Osteoblast (primary cell): ENCODE results near the gene IL32. TPM values are rescaled to one million over a fixed set of nuclear protein-coding genes. Genes with fewer than 3 reads are reported as not detected.

Experiments
- DNase-seq: peaks from one replicate; pipeline ENCODE4 v3.0.0; 2011; ENCODE audit warnings: low spot score, mixed read lengths; ENCODE audit not compliant: insufficient read length; ENCODE audit errors: missing footprints
- H2AFZ ChIP-seq: 2 replicates; pipeline ENCODE4 v1.6.0; 2011; ENCODE audit warnings: mild to moderate bottlenecking, low read length
- H3K27ac ChIP-seq: 2 replicates; pipeline ENCODE4 v1.5.1; 2011; ENCODE audit warnings: mild to moderate bottlenecking, low read depth, low read length, moderate library complexity
- H3K27me3 ChIP-seq: 2 replicates; pipeline ENCODE4 v1.6.0; 2012; ENCODE audit warnings: mild to moderate bottlenecking, control low read depth, inconsistent platforms, low read length, moderate library complexity; ENCODE audit not compliant: insufficient read depth
- H3K36me3 ChIP-seq: 2 replicates; pipeline ENCODE4 v1.5.1; 2011; ENCODE audit warnings: mild to moderate bottlenecking, low read length, control low read depth, moderate library complexity; ENCODE audit not compliant: insufficient read depth
- H3K4me1 ChIP-seq: 2 replicates; pipeline ENCODE4 v1.5.1; 2011; ENCODE audit warnings: mild to moderate bottlenecking, low read length, control low read depth, moderate library complexity; ENCODE audit not compliant: insufficient read depth
- H3K4me2 ChIP-seq: 2 replicates; pipeline ENCODE4 v1.6.0; 2011; ENCODE audit warnings: mild to moderate bottlenecking, low read length; ENCODE audit not compliant: insufficient read depth
- H3K4me3 ChIP-seq: fragments of 200-600 bp; sonication (generic); 3 replicates; pipeline ENCODE4 v1.5.1; 2012; ENCODE audit warnings: mild to moderate bottlenecking, low read length, inconsistent platforms; ENCODE audit not compliant: insufficient read depth
- H3K79me2 ChIP-seq: 2 replicates; pipeline ENCODE4 v1.6.0; 2012; ENCODE audit warnings: mild to moderate bottlenecking, low read length, control low read depth, inconsistent platforms; ENCODE audit not compliant: insufficient read depth
- H3K9me3 ChIP-seq: 2 replicates; pipeline ENCODE4 v1.5.1; 2011; ENCODE audit warnings: low read depth, low read length, control low read depth
- H4K20me1 ChIP-seq: 2 replicates; pipeline ENCODE4 v1.6.0; 2012; ENCODE audit warnings: mild to moderate bottlenecking, low read length, control low read depth; ENCODE audit not compliant: insufficient read depth
- total RNA-seq: library from RNA; depleted of rRNA; stranded (reverse); fragments of >200 nt; gene quantifications from 2 replicates; pipeline ENCODE4 v1.2.3, GENCODE V29; 2012
- TF ChIP-seq, protein P1 (sequence below): IDR thresholded peaks from 2 replicates; pipeline ENCODE4 v1.5.1; 2011; ENCODE audit warnings: mild to moderate bottlenecking, low read depth, low read length, moderate library complexity; ENCODE audit errors: extremely low read depth

The IL32 gene
- total RNA-seq, 1 donor: 0.72 TPM

DNA sequence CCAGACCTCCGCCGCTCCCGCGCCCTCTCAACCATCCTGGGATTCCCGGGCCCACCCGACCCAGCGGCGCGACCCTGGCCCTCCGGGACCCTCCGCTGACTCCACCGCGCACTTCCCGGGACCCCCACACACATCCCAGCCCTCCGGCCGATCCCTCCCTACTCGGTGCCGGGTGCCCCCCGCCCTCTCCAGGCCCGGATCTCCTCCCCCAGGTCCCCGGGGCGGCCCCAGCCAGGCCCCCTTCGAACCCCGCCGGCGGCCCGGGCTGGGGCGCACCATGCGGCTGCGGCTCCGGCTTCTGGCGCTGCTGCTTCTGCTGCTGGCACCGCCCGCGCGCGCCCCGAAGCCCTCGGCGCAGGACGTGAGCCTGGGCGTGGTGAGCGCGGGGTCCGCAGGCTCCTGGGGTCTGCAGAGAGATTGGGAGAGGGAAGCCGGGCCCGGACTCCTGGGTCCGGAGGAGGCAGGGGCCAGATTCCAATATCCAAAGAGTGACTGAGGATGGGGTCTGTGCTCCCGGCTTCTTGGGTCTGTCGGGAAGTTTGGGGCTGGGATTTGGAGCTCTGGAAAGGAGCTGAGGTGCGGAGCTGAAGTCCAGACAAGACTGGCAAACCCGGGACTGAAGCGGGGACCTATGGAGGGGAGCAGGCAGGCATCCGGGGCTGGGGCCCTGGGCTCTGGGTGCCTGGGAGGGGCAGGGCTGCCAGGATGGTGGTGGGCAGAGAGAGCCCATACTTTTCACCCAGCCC lies 18.6 kb upstream of the IL32 start:
- DNase-seq: peak; percentile 91
- Histone ChIP-seq H3K4me2 (no peak overlapping the region), H3K27ac (no peak overlapping the region), H3K4me3 (no peak overlapping the region), H2AFZ (no peak overlapping the region), H3K9me3 (no peaks in the 10 kb centered on the region), H3K27me3 (peaks cover 70% of the 10 kb centered on the region), H3K79me2 (no peaks in the 10 kb centered on the region), H3K4me1 (no peaks in the 10 kb centered on the region), H3K36me3 (no peaks in the 10 kb centered on the region), H4K20me1 (no peaks in the 10 kb centered on the region)
- TF ChIP-seq, protein P1, sequence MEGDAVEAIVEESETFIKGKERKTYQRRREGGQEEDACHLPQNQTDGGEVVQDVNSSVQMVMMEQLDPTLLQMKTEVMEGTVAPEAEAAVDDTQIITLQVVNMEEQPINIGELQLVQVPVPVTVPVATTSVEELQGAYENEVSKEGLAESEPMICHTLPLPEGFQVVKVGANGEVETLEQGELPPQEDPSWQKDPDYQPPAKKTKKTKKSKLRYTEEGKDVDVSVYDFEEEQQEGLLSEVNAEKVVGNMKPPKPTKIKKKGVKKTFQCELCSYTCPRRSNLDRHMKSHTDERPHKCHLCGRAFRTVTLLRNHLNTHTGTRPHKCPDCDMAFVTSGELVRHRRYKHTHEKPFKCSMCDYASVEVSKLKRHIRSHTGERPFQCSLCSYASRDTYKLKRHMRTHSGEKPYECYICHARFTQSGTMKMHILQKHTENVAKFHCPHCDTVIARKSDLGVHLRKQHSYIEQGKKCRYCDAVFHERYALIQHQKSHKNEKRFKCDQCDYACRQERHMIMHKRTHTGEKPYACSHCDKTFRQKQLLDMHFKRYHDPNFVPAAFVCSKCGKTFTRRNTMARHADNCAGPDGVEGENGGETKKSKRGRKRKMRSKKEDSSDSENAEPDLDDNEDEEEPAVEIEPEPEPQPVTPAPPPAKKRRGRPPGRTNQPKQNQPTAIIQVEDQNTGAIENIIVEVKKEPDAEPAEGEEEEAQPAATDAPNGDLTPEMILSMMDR: no peak

- DNase-seq: no peak
- H3K4me3 ChIP-seq: no peak overlapping the region
- no peaks in the 10 kb centered on the region for H3K4me1 ChIP-seq
- TF ChIP-seq, protein P1: no peak
- no peaks in the 10 kb centered on the region for H3K9me3 ChIP-seq
- no peak overlapping the region for H2AFZ ChIP-seq
- H3K27ac ChIP-seq: no peak overlapping the region
- H3K27me3 ChIP-seq: peaks cover 70% of the 10 kb centered on the region
- no peaks in the 10 kb centered on the region for H4K20me1 ChIP-seq
- H3K79me2 ChIP-seq: no peaks in the 10 kb centered on the region
- no peaks in the 10 kb centered on the region for H3K36me3 ChIP-seq
- H3K4me2 ChIP-seq: no peak overlapping the region
Observed at GRCh38 chr16:3047387-3047720, 18.1 kb upstream of the IL32 start.

DNA sequence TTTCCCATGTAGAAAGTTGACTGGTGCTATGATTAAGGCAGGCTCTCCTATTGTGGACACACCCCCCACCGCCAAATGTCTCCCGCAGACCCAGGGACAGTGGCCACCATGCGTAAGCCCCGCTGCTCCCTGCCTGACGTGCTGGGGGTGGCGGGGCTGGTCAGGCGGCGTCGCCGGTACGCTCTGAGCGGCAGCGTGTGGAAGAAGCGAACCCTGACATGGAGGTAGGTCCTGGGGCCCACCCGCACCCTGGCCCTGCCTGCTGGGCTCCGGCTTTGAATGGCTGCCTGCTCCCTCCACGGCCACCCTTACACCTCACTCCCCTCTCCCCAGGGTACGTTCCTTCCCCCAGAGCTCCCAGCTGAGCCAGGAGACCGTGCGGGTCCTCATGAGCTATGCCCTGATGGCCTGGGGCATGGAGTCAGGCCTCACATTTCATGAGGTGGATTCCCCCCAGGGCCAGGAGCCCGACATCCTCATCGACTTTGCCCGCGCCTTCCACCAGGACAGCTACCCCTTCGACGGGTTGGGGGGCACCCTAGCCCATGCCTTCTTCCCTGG lies 15.4 kb upstream of the IL32 start:
- H2AFZ ChIP-seq: no peak overlapping the region
- no peaks in the 10 kb centered on the region for H4K20me1 ChIP-seq
- no peaks in the 10 kb centered on the region for H3K79me2 ChIP-seq
- H3K4me2 ChIP-seq: no peak overlapping the region
- no peaks in the 10 kb centered on the region for H3K9me3 ChIP-seq
- H3K27ac ChIP-seq: no peak overlapping the region
- H3K36me3 ChIP-seq: no peaks in the 10 kb centered on the region
- TF ChIP-seq, protein P1: no peak
- H3K4me3 ChIP-seq: no peak overlapping the region
- no peaks in the 10 kb centered on the region for H3K4me1 ChIP-seq
- H3K27me3 ChIP-seq: peaks cover 54% of the 10 kb centered on the region
- peak; percentile 69 for DNase-seq

GRCh38 chr16:3050487-3050886 lies 15.0 kb upstream of the IL32 start:
- Histone ChIP-seq H4K20me1 (no peaks in the 10 kb centered on the region), H3K9me3 (no peaks in the 10 kb centered on the region), H2AFZ (no peak overlapping the region), H3K36me3 (no peaks in the 10 kb centered on the region), H3K4me1 (no peaks in the 10 kb centered on the region), H3K27ac (no peak overlapping the region), H3K27me3 (peaks cover 50% of the 10 kb centered on the region), H3K4me2 (no peak overlapping the region), H3K4me3 (no peak overlapping the region), H3K79me2 (no peaks in the 10 kb centered on the region)
- no peak for DNase-seq
- TF ChIP-seq, protein P1: no peak
